Measurements from ENCODE around the gene FREM1.

- TF ChIP-seq CTCF (conservative IDR thresholded peaks at IDR 0.05; ENCODE audit: low read depth in 2 of 2) = no peak
- TF ChIP-seq STAT1 (IDR thresholded peaks at IDR 0.05; ENCODE audit: unreplicated experiment) = no peak
- no peak for TF ChIP-seq ETS1 (IDR thresholded peaks at IDR 0.05)
- no peak for TF ChIP-seq POLR2AphosphoS5 (IDR thresholded peaks at IDR 0.05; ENCODE audit: low read depth)
Measured at GRCh38 chr9:14926941-14927624, 16.9 kb upstream of the FREM1 start.
